HUES64 (cell line): Measurements from ENCODE around the gene IL34.

Experiments used
- H3K27ac ChIP-seq: 2 replicates; pipeline ENCODE4 v1.7.0; 2013; ENCODE audit warnings: low read depth, low read length, inconsistent platforms
- H3K27me3 ChIP-seq: 2 replicates; pipeline ENCODE4 v1.6.1; 2013; ENCODE audit warnings: mild to moderate bottlenecking, low read length; ENCODE audit not compliant: insufficient read depth
- H3K36me3 ChIP-seq: 2 replicates; pipeline ENCODE4 v1.6.1; 2013; ENCODE audit warnings: mild to moderate bottlenecking, low read length; ENCODE audit not compliant: insufficient read depth
- H3K4me1 ChIP-seq: 2 replicates; pipeline ENCODE4 v1.6.1; 2013; ENCODE audit warnings: mild to moderate bottlenecking, low read length, moderate library complexity; ENCODE audit not compliant: insufficient read depth
- H3K4me3 ChIP-seq: 2 replicates; pipeline ENCODE4 v1.5.1; 2013; ENCODE audit warnings: mild to moderate bottlenecking, low read length, moderate library complexity
- H3K9ac ChIP-seq: 2 replicates; pipeline ENCODE4 v1.6.1; 2013; ENCODE audit warnings: mild to moderate bottlenecking, low read depth, low read length
- H3K9me3 ChIP-seq: 2 replicates; pipeline ENCODE4 v1.6.1; 2013; ENCODE audit warnings: low read depth, low read length; ENCODE audit not compliant: insufficient read depth
- WGBS: fragments of 150-250, 120-280 bp; methylation state at CpG from one replicate; pipeline ENCODE4 v1.1.7; 2013; ENCODE audit warnings: missing lambda C conversion rate; 5-methylcytosine and 5-hydroxymethylcytosine counted together

IL34 gene

DNA sequence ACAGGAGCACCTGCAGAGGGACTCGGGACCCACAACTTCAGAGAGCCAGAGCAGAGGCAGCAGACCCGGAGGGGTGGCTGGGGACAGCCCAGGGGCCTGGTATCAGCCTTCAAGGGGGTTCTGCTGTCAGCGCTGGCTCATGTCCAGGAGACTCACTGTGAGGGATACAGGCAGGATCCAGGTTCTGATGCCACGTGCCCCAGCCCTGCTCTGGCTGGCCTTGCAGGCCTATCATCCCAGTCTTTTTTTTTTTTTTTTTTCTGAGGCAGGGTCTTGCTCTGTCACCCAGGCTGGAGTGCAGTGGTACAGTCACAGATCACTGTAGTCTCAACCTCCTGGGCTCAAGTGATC, 48.5 kb downstream of the IL34 start:
- no peak overlapping the region for H3K4me3 ChIP-seq
- H3K27me3 ChIP-seq, result no peaks in the 10 kb centered on the region
- 91% methylated on average over 4 of the region's 4 CpGs for WGBS
- H3K4me1 ChIP-seq, result peaks cover 29% of the 10 kb centered on the region
- peak overlapping the region; percentile 83 for H3K27ac ChIP-seq
- peaks cover 7% of the 10 kb centered on the region; the same call in 1 of the 2 replicates for H3K36me3 ChIP-seq
- no peaks in the 10 kb centered on the region for H3K9me3 ChIP-seq
- H3K9ac ChIP-seq, result peak overlapping the region; percentile 23; the same call in 1 of the 2 replicates

DNA sequence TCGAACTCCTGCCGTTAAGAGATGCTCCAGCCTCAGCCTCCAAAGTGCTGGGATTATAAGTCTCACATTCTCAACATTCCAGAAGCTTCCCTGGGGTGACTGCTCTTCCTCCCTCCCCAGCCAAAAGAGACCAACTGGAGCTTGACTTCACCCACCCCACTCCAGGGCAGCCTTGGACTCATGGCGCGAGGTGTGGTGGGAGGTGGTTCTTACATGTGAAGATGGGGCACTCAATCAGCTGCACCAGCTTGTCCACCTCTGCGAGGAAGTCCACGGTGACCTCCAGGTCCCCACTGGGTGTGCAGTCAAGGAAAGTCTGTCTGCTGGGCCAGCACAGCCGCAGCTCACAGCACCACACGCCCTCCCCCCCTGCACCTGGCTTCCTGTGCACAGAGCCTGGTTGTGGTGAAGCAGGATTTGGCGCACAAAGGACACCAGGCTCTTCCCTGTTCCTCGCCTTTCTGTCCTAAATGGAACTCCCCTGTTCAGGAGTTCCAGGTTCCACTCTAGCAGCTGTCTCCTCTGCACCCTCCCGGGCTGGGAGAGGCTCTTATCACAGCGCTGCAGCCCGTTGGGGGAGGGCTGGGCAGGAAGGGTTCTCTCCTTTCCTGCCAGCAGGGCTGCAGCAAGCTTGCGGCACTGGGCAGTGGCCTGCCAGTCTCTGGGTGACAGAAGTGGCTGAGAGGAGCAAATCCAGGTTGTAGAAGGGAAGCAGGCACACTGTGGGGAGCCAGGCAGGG, 49.1 kb downstream of the IL34 start:
- H3K27ac ChIP-seq, result peak overlapping the region; percentile 62
- 86% methylated on average over 13 of the region's 14 CpGs for WGBS
- H3K36me3 ChIP-seq, result peaks cover 7% of the 10 kb centered on the region; the same call in 1 of the 2 replicates
- H3K9ac ChIP-seq, result peak overlapping the region; percentile 15; the same call in 1 of the 2 replicates
- no peaks in the 10 kb centered on the region for H3K27me3 ChIP-seq
- peaks cover 29% of the 10 kb centered on the region for H3K4me1 ChIP-seq
- H3K9me3 ChIP-seq, result no peaks in the 10 kb centered on the region
- H3K4me3 ChIP-seq, result no peak overlapping the region

DNA sequence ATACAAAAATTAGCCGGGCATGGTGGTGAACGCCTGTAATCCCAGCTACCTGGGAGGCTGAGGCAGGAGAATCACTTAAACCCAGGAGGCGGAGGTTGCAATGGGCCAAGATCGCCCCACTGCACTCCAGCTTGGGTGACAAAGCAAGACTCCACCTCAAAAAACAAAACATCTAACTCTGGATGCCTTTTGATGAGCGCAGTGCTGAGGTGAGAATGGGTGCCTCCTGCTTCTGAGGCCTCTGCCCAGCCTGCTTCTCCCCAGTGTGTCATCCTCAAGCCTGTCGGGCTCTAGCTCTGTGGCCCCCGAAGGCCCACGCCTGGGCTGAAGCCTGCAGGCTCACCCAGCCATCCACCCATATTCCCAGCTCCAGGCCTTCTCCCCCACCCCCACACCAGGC, 50.0 kb downstream of the IL34 start:
- H3K27me3 ChIP-seq, result no peaks in the 10 kb centered on the region
- no peak overlapping the region for H3K27ac ChIP-seq
- H3K36me3 ChIP-seq, result peaks cover 7% of the 10 kb centered on the region; the same call in 1 of the 2 replicates
- H3K9me3 ChIP-seq, result no peaks in the 10 kb centered on the region
- no peak overlapping the region for H3K4me3 ChIP-seq
- H3K9ac ChIP-seq, result no peak overlapping the region
- peaks cover 29% of the 10 kb centered on the region for H3K4me1 ChIP-seq
- WGBS, result 95% methylated on average over 8 of the region's 8 CpGs

DNA sequence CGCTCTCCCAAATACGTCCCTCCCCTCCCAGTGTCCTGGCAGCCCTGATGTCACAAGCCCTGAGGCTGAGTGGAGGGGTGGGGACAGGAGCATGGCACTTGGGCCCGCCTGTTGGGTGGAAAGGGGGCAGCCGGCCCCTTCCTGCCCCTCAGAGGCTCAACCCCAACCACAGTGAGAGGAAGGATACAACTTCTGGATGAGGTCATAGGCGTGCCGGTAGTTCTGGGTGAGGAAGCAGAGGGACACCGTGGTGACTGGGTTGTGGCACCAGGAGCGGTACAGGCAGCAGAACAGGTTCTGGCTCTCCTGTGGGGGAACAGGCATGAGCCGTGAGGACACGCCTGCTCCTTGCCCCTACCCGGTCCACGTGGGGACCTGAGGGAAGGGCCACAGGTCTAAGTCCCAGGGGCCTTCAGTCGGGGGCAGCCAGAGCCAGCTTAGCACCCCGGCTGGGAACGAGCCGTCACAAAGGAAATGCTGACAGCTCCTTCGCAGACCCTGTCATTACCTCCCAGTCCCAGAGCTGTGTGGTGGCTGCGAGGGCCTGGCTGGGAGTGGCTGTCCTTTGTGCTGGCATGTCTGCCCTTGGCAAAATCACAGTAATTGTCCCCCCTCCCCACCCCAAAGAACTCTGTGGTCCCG, 50.7 kb downstream of the IL34 start:
- Histone ChIP-seq H3K27me3 (no peaks in the 10 kb centered on the region), H3K9ac (no peak overlapping the region), H3K36me3 (peaks cover 7% of the 10 kb centered on the region; the same call in 1 of the 2 replicates), H3K9me3 (no peaks in the 10 kb centered on the region), H3K4me1 (peaks cover 29% of the 10 kb centered on the region), H3K27ac (no peak overlapping the region), H3K4me3 (no peak overlapping the region)
- 76% methylated on average over 17 of the region's 19 CpGs for WGBS

DNA sequence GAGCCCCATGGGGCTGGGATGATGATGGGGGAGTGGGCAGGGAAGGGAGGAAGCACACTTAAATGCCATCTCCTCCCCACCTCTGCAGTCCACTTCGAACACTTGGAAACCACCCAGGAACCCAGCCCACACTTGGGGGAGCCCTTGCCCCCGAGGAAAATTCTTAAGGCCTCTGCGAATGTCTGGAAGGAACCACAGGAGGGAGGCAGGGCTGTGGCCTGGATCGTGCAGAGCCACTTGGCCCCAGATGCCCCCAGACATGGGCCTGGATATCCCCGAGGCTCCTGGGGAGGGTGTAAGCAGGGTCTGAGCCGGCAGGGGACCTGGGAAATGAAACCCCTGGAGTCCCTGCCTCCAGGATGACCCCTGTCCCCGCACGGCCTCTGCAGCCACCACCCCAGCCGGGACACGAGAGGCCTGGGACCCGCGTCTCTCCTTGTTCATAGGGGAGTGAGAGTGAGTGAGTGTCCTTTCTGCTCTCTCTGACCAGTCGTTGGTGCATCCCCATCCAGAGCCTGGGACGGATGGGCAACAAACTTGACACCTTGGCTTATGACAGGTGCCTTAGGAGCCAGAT, 51.3 kb downstream of the IL34 start:
- no peak overlapping the region for H3K27ac ChIP-seq
- H3K9ac ChIP-seq, result no peak overlapping the region
- H3K4me1 ChIP-seq, result peaks cover 29% of the 10 kb centered on the region
- WGBS, result 85% methylated on average over 14 of the region's 14 CpGs
- no peak overlapping the region for H3K4me3 ChIP-seq
- peaks cover 7% of the 10 kb centered on the region; the same call in 1 of the 2 replicates for H3K36me3 ChIP-seq
- H3K9me3 ChIP-seq, result no peaks in the 10 kb centered on the region
- no peaks in the 10 kb centered on the region for H3K27me3 ChIP-seq

DNA sequence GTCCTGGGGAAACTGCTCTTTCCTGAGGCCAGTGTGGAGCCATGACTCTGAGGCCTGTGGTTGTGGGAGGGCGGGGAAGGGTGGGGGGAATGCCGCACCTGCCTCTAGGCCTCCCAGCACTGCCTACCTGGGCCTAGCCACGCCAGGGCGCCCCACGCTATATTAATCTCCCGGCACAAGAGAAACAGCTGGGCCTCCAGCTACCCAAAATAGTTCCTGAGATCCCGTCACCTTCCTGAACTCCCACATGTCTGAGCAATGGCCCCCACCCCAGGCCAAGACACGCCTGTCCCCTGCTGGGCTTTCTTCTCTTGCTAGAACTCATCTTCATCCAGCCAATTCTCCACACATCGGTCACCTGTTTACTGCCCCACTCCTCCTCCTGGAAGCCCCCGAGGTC, 52.5 kb downstream of the IL34 start:
- no peaks in the 10 kb centered on the region for H3K27me3 ChIP-seq
- H3K36me3 ChIP-seq, result peaks cover 7% of the 10 kb centered on the region; the same call in 1 of the 2 replicates
- no peak overlapping the region for H3K9ac ChIP-seq
- WGBS, result 94% methylated on average over 10 of the region's 10 CpGs
- H3K9me3 ChIP-seq, result no peaks in the 10 kb centered on the region
- no peak overlapping the region for H3K27ac ChIP-seq
- peaks cover 32% of the 10 kb centered on the region for H3K4me1 ChIP-seq
- no peak overlapping the region for H3K4me3 ChIP-seq

DNA sequence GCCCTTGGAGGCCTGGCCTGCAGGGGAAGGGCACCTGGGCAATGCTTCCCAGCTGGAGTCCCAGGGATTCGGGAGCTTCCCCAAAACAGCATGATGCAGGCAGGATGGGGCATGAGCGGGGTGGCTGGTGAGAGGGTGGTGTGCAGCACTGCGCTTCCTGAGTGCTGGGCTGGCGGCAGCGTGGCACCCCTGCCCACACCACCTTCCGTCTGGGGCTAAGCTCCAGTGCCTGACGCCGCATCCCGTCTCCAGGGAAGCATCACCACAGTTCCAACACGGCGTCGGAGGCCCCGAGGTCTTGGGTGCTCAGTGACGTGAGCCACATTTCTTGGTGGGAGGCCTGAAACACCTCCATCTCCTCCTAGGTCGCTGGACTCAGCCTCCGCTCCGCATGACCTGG, 53.3 kb downstream of the IL34 start:
- Histone ChIP-seq H3K27ac (no peak overlapping the region), H3K4me3 (no peak overlapping the region), H3K9me3 (no peaks in the 10 kb centered on the region), H3K9ac (no peak overlapping the region), H3K4me1 (peaks cover 26% of the 10 kb centered on the region), H3K27me3 (no peaks in the 10 kb centered on the region), H3K36me3 (peaks cover 7% of the 10 kb centered on the region; the same call in 1 of the 2 replicates)
- WGBS, result 95% methylated on average over 17 of the region's 17 CpGs

DNA sequence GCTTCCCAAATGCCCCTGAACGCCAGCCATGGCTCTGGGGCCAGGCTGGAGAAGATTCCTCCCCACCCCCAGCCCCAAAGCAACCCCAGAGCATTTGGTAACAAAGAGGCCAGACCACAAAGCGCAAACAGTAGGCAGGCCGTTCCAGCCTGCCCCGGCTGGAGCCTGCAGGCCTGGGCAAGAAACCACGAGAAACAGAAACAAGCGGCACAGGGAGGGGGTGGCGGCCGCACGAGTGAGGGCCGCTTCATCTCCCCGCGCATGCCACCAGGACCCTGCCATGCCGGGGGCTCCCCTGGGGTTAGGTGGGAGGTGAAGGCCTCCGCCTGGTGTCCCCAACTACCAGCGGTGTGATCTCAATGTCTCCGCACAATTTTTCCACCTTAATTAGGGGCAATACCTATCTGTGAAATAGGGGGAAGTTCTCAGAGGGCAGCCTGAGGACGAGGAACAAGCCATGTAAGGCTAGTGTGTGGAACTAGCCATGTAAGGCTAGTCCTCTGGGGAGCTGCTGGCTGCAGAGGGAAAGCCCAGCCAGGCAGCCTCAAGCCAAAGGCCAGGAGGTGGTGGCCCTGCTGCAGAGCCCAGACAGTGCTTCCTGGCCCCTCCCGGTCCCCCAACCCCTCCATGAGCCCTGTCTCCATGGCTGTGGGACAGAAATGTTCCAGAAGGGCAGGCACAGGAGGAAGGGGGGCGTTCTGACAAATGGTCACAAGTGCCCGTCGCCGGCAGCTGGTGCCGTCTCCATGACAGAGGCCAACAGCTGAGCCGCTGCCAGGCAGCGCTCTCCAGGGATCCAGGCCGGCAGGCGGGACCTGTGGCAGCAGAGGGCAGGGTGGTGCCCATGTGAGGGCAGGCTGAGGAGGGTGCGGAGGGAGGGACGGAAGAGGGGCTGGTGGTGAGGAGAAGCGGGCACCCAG, 54.0 kb downstream of the IL34 start:
- no peaks in the 10 kb centered on the region for H3K27me3 ChIP-seq
- H3K27ac ChIP-seq, result no peak overlapping the region
- no peak overlapping the region for H3K9ac ChIP-seq
- peaks cover 7% of the 10 kb centered on the region; the same call in 1 of the 2 replicates for H3K36me3 ChIP-seq
- no peak overlapping the region for H3K4me3 ChIP-seq
- H3K4me1 ChIP-seq, result peaks cover 21% of the 10 kb centered on the region
- H3K9me3 ChIP-seq, result no peaks in the 10 kb centered on the region
- 93% methylated on average over 30 of the region's 30 CpGs for WGBS

DNA sequence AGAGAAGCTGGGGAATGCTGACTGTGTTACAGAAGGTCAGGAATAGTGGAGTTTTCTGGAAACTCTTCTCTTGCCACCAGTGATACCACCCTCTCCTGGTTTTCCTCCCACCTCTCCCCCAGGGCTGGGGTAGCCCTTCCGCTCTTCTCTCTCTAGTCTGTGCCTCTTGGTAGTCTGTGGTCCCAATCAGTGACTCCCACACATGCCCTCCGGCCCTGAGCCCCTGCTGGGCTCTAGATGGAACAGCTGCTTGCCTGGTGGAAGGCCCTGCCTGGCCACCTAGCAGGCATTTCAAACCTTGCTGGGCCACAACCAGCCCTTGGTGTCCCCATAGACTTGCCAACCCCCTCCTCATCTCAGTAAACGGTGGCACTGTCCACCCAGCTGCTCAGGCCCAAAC, 54.7 kb downstream of the IL34 start:
- Histone ChIP-seq H3K36me3 (peaks cover 7% of the 10 kb centered on the region; the same call in 1 of the 2 replicates), H3K27ac (no peak overlapping the region), H3K4me3 (no peak overlapping the region), H3K9me3 (no peaks in the 10 kb centered on the region), H3K27me3 (no peaks in the 10 kb centered on the region), H3K4me1 (peaks cover 15% of the 10 kb centered on the region; the same call in 1 of the 2 replicates), H3K9ac (no peak overlapping the region)
- WGBS, result 89% methylated on average over 3 of the region's 3 CpGs

DNA sequence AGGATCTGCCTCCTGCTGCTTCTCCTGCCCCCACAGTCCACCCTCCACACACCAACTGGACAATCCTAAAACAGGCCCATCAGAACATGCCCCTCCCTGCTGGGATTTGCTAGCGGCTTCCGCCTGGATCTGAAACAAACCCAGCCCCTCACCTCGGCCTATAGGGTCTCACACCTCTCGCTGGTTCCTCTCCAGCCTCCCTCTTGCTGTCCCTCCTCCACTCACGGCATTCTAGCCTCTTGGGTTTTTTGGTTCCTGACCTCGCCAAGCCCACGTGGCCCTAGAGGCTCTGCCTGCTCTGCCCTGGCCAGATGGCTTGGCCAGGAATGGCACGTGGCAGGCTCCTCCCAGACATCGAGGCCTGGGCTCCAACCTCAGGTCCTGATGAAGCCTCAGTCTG, 55.2 kb downstream of the IL34 start:
- no peak overlapping the region for H3K4me3 ChIP-seq
- peaks cover 15% of the 10 kb centered on the region; the same call in 1 of the 2 replicates for H3K4me1 ChIP-seq
- no peak overlapping the region for H3K27ac ChIP-seq
- H3K9ac ChIP-seq, result no peak overlapping the region
- peaks cover 7% of the 10 kb centered on the region; the same call in 1 of the 2 replicates for H3K36me3 ChIP-seq
- no peaks in the 10 kb centered on the region for H3K27me3 ChIP-seq
- WGBS, result 92% methylated on average over 9 of the region's 9 CpGs
- H3K9me3 ChIP-seq, result no peaks in the 10 kb centered on the region
